ENCODE results near the gene STKLD1. TPM values are rescaled to one million over a fixed set of nuclear protein-coding genes. Genes with fewer than 3 reads are reported as not detected.
A peak's percentile ranks its signal among the peaks of the same experiment; 100 is the strongest.

Gene STKLD1
- polyA plus RNA-seq, 2 of the 4 experiments (the other 2 are of a cell fraction), result 1.1 to 1.2 TPM

GRCh38 chr9:133341369-133342068 lies 34.6 kb upstream of the STKLD1 start:
- Histone ChIP-seq H3K27ac (no peak overlapping the region), H3K4me2 (no peak overlapping the region), H3K4me1 (peaks cover 7% of the 10 kb centered on the region), H3K9me3 (no peaks in the 10 kb centered on the region), H3K4me3 (no peak overlapping the region)
- WGBS (ENCODE audit: missing lambda C conversion rate), result 96% methylated on average over 15 of the region's 15 CpGs
- ChIA-PET POLR2A (interaction anchor here (0.8 kb wide), 1 partner anchor 15 kb away, joined by 3 read pairs; the partner anchor contains the start of genes SURF1 and SURF2), CTCF (interaction anchor here (0.6 to 6.2 kb wide), 14 partner anchors 9 to 161 kb away, joined by 3 to 59 read pairs (median 6); partner anchors contain the start of genes SURF1 and SURF2)
- FAIRE-seq (no peak), ATAC-seq (peak in 1 of 2 experiments; percentile 7; a peak in 2 of 6 replicates), DNase-seq (ENCODE audit: low read depth in 1 of 2, low spot score in 1 of 2) (no peak)
- TF ChIP-seq ZFP36 (IDR thresholded peaks at IDR 0.05; ENCODE audit: borderline replicate concordance, partially characterized antibody) (no peak), CHD4 (IDR thresholded peaks at IDR 0.05; ENCODE audit: borderline replicate concordance) (no peak), USF2 (IDR thresholded peaks at IDR 0.05) (no peak), EHF (CRISPR knock-in tag; IDR thresholded peaks at IDR 0.05) (no peak), REST (IDR thresholded peaks at IDR 0.05) (no peak), TFCP2L1 (CRISPR knock-in tag; IDR thresholded peaks at IDR 0.05) (no peak), POLR2AphosphoS2 (conservative IDR thresholded peaks at IDR 0.05; ENCODE audit: low read length) (no peak), JUN (IDR thresholded peaks at IDR 0.05) (no peak), FOSL2 (IDR thresholded peaks at IDR 0.05) (no peak), FOSL2 (CRISPR knock-in tag; IDR thresholded peaks at IDR 0.05) (no peak)

- no peak overlapping the region for H3K27ac ChIP-seq
- ChIA-PET POLR2A (interaction anchor here (0.8 kb wide), 1 partner anchor 15 kb away, joined by 3 read pairs; the partner anchor contains the start of genes SURF1 and SURF2), CTCF (interaction anchor here (0.6 to 6.2 kb wide), 14 partner anchors 9 to 161 kb away, joined by 3 to 59 read pairs (median 6); partner anchors contain the start of genes SURF1 and SURF2)
- no peak overlapping the region for H3K4me3 ChIP-seq
- peaks cover 7% of the 10 kb centered on the region for H3K4me1 ChIP-seq
- FAIRE-seq (no peak), ATAC-seq (peak; percentile 40 to 67; a peak in 4 of 6 replicates), DNase-seq (ENCODE audit: low read depth in 1 of 2, low spot score in 1 of 2) (no peak)
- H3K9me3 ChIP-seq, result no peaks in the 10 kb centered on the region
- no peak overlapping the region for H3K4me2 ChIP-seq
- TF ChIP-seq KDM5A (IDR thresholded peaks at IDR 0.05) (no peak), CTCF (IDR thresholded peaks at IDR 0.05) (no peak; the same call in 2 of the 3 replicates), MAX (IDR thresholded peaks at IDR 0.05) (no peak), CEBPB (IDR thresholded peaks at IDR 0.05) (no peak), FOXS1 (CRISPR knock-in tag; IDR thresholded peaks at IDR 0.05) (no peak), HDAC2 (IDR thresholded peaks at IDR 0.05) (no peak), CHD2 (IDR thresholded peaks at IDR 0.05; ENCODE audit: low read length, partially characterized antibody) (no peak), KDM1A (IDR thresholded peaks at IDR 0.05; ENCODE audit: low read depth) (no peak), CBX8 (IDR thresholded peaks at IDR 0.05) (no peak), JUN (IDR thresholded peaks at IDR 0.05) (no peak), TP53 (CRISPR knock-in tag; IDR thresholded peaks at IDR 0.05) (no peak), FOSL2 (IDR thresholded peaks at IDR 0.05) (no peak), FOSL2 (CRISPR knock-in tag; IDR thresholded peaks at IDR 0.05) (no peak), GATA3 (IDR thresholded peaks at IDR 0.05; ENCODE audit: borderline replicate concordance) (no peak), ZFP36 (IDR thresholded peaks at IDR 0.05; ENCODE audit: borderline replicate concordance, partially characterized antibody) (no peak), CHD4 (IDR thresholded peaks at IDR 0.05; ENCODE audit: borderline replicate concordance) (no peak), HEYL (CRISPR knock-in tag; IDR thresholded peaks at IDR 0.05) (no peak), NPAS2 (CRISPR knock-in tag; IDR thresholded peaks at IDR 0.05; ENCODE audit: borderline replicate concordance) (no peak), POLR2AphosphoS2 (conservative IDR thresholded peaks at IDR 0.05; ENCODE audit: low read length) (no peak), ELK1 (IDR thresholded peaks at IDR 0.05; ENCODE audit: low read depth, low read length) (no peak)
- 92% methylated on average over 11 of the region's 12 CpGs for WGBS (ENCODE audit: missing lambda C conversion rate)
These were observed 34.1 kb upstream of the STKLD1 start for GRCh38 chr9:133342069-133342406.

Data from A549 (cell line).